ENCODE measurements around the gene PSMA1. TPM values are rescaled to one million over a fixed set of nuclear protein-coding genes. Genes with fewer than 3 reads are reported as not detected.
"Not testable (repeated sequence)": the region's sequence is repeated elsewhere in the genome, so short reads cannot be mapped to it uniquely, and the experiment has no call there.

Gene PSMA1
- total RNA-seq (2021) = 167 and 176 TPM in 2 replicates
- long read RNA-seq, transcript PSMA1-209 (10 exons, 1,527 nt) = minor isoform, 45 of 1,005 reads
- long read RNA-seq, transcript PSMA1-202 (11 exons, 1,266 nt) = minor isoform, 5 of 1,005 reads
- long read RNA-seq, transcript PSMA1-201 (10 exons, 1,505 nt) = major isoform, 769 of 1,005 reads
- long read RNA-seq, partial matches to known transcripts = 9 of 1,005 reads
- long read RNA-seq, other reads (novel, unspliced or antisense) = 177 of 1,005 reads

DNA sequence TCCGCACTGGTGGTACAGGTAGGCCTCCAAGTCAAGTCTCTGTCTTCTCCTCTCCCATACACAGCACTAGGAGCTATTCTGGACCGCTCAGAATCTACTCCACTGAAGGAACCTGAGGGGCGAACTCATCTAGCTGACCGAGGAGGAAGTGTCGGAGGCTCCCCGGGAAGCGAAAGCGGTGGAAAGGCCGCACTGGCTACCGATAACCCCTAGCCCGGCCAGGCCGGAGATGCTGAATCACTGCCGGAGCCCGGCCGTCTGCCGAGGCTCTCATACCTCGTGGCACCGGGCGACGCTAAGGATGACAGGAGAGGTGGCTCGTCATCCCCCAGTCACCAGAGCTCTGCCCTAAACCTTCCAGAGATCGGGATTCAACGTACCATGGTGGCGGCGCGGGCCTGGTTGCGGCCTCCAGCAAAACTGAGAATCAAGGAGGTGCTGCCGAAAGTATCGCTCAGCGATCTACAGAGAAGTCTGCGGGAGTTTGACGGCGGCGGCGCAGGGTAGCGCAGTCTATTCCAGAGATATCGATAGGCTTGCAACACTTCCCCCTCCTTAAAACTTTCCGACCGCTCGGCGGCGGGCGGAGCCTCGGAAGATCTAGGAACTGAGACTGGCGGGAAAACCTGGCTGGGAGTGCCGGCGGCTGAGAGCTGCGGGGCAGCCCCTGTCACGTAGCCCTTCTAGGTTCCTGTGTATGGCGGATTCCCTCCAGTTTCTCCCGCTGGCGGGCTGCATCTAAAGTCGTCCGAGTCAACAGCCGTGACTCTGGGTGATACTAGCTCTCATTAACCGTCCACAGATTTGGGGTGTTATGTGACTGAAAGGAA lies at the start of gene PSMA1:
Gene PSMA1 (minus strand): TSS at position 470 of the 830 bp plus-strand sequence. CDS start 87 bp downstream, at position 383.
- H3K79me2 ChIP-seq (ENCODE audit: insufficient read depth, low read length) = peaks cover 7% of the 10 kb centered on the region; the same call in 1 of the 2 replicates
- Mint-ChIP-seq H3K9me3 (no peaks in the 10 kb centered on the region), H3K4me1 (peaks cover 14 to 15% of the 10 kb centered on the region in 2 experiments), H3K36me3 (ENCODE audit: insufficient read depth in 1 of 3, low read depth in 3 of 3) (peaks cover 11 to 23% (median 19%) of the 10 kb centered on the region in 3 experiments; a peak in 6 of 7 replicates), H3K27me3 (ENCODE audit: low read depth) (no peaks in the 10 kb centered on the region), H3K4me3 (peak within 1 kb of the TSS; percentile 95 to 98), H3K27ac (peak within 1 kb of the TSS; percentile 93 to 99 (median 97))
- H4K20me1 ChIP-seq (ENCODE audit: control insufficient read depth, insufficient read depth, insufficient read length) = no peaks in the 10 kb centered on the region
- TF ChIP-seq, protein P1, sequence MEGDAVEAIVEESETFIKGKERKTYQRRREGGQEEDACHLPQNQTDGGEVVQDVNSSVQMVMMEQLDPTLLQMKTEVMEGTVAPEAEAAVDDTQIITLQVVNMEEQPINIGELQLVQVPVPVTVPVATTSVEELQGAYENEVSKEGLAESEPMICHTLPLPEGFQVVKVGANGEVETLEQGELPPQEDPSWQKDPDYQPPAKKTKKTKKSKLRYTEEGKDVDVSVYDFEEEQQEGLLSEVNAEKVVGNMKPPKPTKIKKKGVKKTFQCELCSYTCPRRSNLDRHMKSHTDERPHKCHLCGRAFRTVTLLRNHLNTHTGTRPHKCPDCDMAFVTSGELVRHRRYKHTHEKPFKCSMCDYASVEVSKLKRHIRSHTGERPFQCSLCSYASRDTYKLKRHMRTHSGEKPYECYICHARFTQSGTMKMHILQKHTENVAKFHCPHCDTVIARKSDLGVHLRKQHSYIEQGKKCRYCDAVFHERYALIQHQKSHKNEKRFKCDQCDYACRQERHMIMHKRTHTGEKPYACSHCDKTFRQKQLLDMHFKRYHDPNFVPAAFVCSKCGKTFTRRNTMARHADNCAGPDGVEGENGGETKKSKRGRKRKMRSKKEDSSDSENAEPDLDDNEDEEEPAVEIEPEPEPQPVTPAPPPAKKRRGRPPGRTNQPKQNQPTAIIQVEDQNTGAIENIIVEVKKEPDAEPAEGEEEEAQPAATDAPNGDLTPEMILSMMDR (conservative IDR thresholded peaks at IDR 0.05) = peak; percentile 20; the same call in 1 of the 3 replicates
- no peak within 1 kb of the TSS for H2BK20ac ChIP-seq (ENCODE audit: low read depth, low read length, poor library complexity, severe bottlenecking)
- H2BK5ac ChIP-seq (ENCODE audit: insufficient read length, low read length) = no peak within 1 kb of the TSS
- H2BK12ac ChIP-seq (ENCODE audit: insufficient read length, low read depth, low read length) = no peak within 1 kb of the TSS
- WGBS (ENCODE audit: extremely low coverage, insufficient read length, low lambda C conversion rate) = no CpG with 5 or more reads among the region's 56 CpGs
- no peak within 1 kb of the TSS for H2AK5ac ChIP-seq (ENCODE audit: insufficient read length, low read length)
- H3K23ac ChIP-seq (ENCODE audit: insufficient read length, low read depth, low read length) = no peak within 1 kb of the TSS
- H3K4me1 ChIP-seq (ENCODE audit: insufficient read depth, low read length) = no peaks in the 10 kb centered on the region
- H3K14ac ChIP-seq (ENCODE audit: insufficient read depth, low read length) = peak within 1 kb of the TSS; percentile 83
- H3K79me1 ChIP-seq (ENCODE audit: insufficient read depth, low read depth, low read length, poor library complexity, severe bottlenecking) = no peaks in the 10 kb centered on the region
- H3K27me3 ChIP-seq (ENCODE audit: insufficient read depth, low read length) = no peaks in the 10 kb centered on the region
- peak within 1 kb of the TSS; percentile 90 for H3K9ac ChIP-seq (ENCODE audit: extremely low read depth, insufficient read length, low read length)
- peak within 1 kb of the TSS; percentile 88 for H2AFZ ChIP-seq (ENCODE audit: low read length)
- peak within 1 kb of the TSS; percentile 87 for H3K4me2 ChIP-seq (ENCODE audit: insufficient read depth, insufficient read length, low read length)
- H3T11ph ChIP-seq (ENCODE audit: low read length) = no peak within 1 kb of the TSS
- no peaks in the 10 kb centered on the region for H3K9me3 ChIP-seq (ENCODE audit: control insufficient read depth, low read depth, low read length)
- no peak within 1 kb of the TSS for H3K56ac ChIP-seq (ENCODE audit: insufficient read length, low read depth, low read length)
- H3K18ac ChIP-seq (ENCODE audit: insufficient read length, low read depth, low read length) = peak within 1 kb of the TSS; percentile 22
- H3K27ac ChIP-seq (ENCODE audit: insufficient read length, low read depth, low read length) = peak within 1 kb of the TSS; percentile 52
- H4K8ac ChIP-seq (replicated peaks; ENCODE audit: insufficient read length, low read depth, low read length) = no peak within 1 kb of the TSS
- DNase-seq = peak; percentile 97
- no peak within 1 kb of the TSS for H2BK15ac ChIP-seq (ENCODE audit: low read depth, low read length)
- H4K5ac ChIP-seq (ENCODE audit: insufficient read length, low read depth, low read length) = no peak within 1 kb of the TSS
- no peak within 1 kb of the TSS for H2BK120ac ChIP-seq (ENCODE audit: low read depth, low read length, poor library complexity, severe bottlenecking)
- H3K4ac ChIP-seq (ENCODE audit: low read depth, low read length) = no peak within 1 kb of the TSS
- no peak within 1 kb of the TSS for H4K91ac ChIP-seq (ENCODE audit: insufficient read length, low read depth, low read length)
- peaks cover 3% of the 10 kb centered on the region for H3K23me2 ChIP-seq (ENCODE audit: insufficient read length, low read depth, low read length, poor library complexity, severe bottlenecking)

- H2BK5ac ChIP-seq (ENCODE audit: insufficient read length, low read length); H2AK5ac ChIP-seq (ENCODE audit: insufficient read length, low read length); H3K4ac ChIP-seq (ENCODE audit: low read depth, low read length); H3K23ac ChIP-seq (ENCODE audit: insufficient read length, low read depth, low read length); H3K4me3 Mint-ChIP-seq; H2BK120ac ChIP-seq (ENCODE audit: low read depth, low read length, poor library complexity, severe bottlenecking); H3K56ac ChIP-seq (ENCODE audit: insufficient read length, low read depth, low read length); H3K79me2 ChIP-seq (ENCODE audit: insufficient read depth, low read length); H3K27ac ChIP-seq (ENCODE audit: insufficient read length, low read depth, low read length); H4K91ac ChIP-seq (ENCODE audit: insufficient read length, low read depth, low read length); H3K27me3 Mint-ChIP-seq (ENCODE audit: low read depth); H4K8ac ChIP-seq (replicated peaks; ENCODE audit: insufficient read length, low read depth, low read length); H3K4me1 ChIP-seq (ENCODE audit: insufficient read depth, low read length); H2BK20ac ChIP-seq (ENCODE audit: low read depth, low read length, poor library complexity, severe bottlenecking); H3K18ac ChIP-seq (ENCODE audit: insufficient read length, low read depth, low read length); H3K79me1 ChIP-seq (ENCODE audit: insufficient read depth, low read depth, low read length, poor library complexity, severe bottlenecking); H2BK12ac ChIP-seq (ENCODE audit: insufficient read length, low read depth, low read length); H3K9me3 ChIP-seq (ENCODE audit: control insufficient read depth, low read depth, low read length); H4K5ac ChIP-seq (ENCODE audit: insufficient read length, low read depth, low read length); H3K14ac ChIP-seq (ENCODE audit: insufficient read depth, low read length); H3K36me3 Mint-ChIP-seq (ENCODE audit: insufficient read depth in 1 of 3, low read depth in 3 of 3); H3K27ac Mint-ChIP-seq; H4K20me1 ChIP-seq (ENCODE audit: control insufficient read depth, insufficient read depth, insufficient read length); H3K27me3 ChIP-seq (ENCODE audit: insufficient read depth, low read length); DNase-seq; H3K23me2 ChIP-seq (ENCODE audit: insufficient read length, low read depth, low read length, poor library complexity, severe bottlenecking); H3K9ac ChIP-seq (ENCODE audit: extremely low read depth, insufficient read length, low read length); H3T11ph ChIP-seq (ENCODE audit: low read length); H2AFZ ChIP-seq (ENCODE audit: low read length); H2BK15ac ChIP-seq (ENCODE audit: low read depth, low read length); H3K4me2 ChIP-seq (ENCODE audit: insufficient read depth, insufficient read length, low read length): not testable (repeated sequence)
- Mint-ChIP-seq H3K9me3 (peaks cover 16 to 24% of the 10 kb centered on the region in 2 experiments), H3K4me1 (peaks cover 11 to 12% of the 10 kb centered on the region in 2 experiments)
- no CpG with 5 or more reads among the region's 6 CpGs for WGBS (ENCODE audit: extremely low coverage, insufficient read length, low lambda C conversion rate)
Observed at GRCh38 chr11:14569516-14569915, 49.3 kb upstream of the PSMA1 start.

All from H9 (cell line).